Liver (tissue), 2 donors: ENCODE results near the gene PROKR1.

Source experiments
- MAX ChIP-seq: IDR thresholded peaks from 2 replicates; pipeline ENCODE4 v1.6.1; 2016; ENCODE audit warnings: antibody characterized with exemption
- RXRA ChIP-seq, 2 donors: IDR thresholded peaks; 2 replicates each; pipeline ENCODE4 v1.6.1; 2017 to 2018; ENCODE audit warnings: antibody characterized with exemption in 2 of 2, mild to moderate bottlenecking in 1 of 2
- donor health status: healthy.

- TF ChIP-seq MAX (no peak), RXRA (IDR thresholded peaks at IDR 0.05) (no peak)
Measured at GRCh38 chr2:68659081-68659480, 15.7 kb downstream of the PROKR1 start.
